Measurements from ENCODE around the gene DUSP22.

The DUSP22 gene

GRCh38 chr6:315921-316752 is 23.9 kb downstream of the DUSP22 start:
- Histone ChIP-seq H3K79me2 (ENCODE audit: low read length) (peaks cover 78% of the 10 kb centered on the region), H3K9ac (ENCODE audit: low read length) (peak overlapping the region; percentile 43; the same call in 1 of the 2 replicates), H3K27ac (ENCODE audit: low read length) (peak overlapping the region; percentile 72), H3K36me3 (replicated peaks; ENCODE audit: low read depth, low read length) (peaks cover 71% of the 10 kb centered on the region), H3K27me3 (ENCODE audit: low read depth, low read length) (peaks cover 25% of the 10 kb centered on the region), H3K9me3 (ENCODE audit: insufficient read depth, low read length) (no peaks in the 10 kb centered on the region), H4K20me1 (ENCODE audit: insufficient read depth, low read length) (peaks cover 89% of the 10 kb centered on the region), H2AFZ (ENCODE audit: low read depth, low read length) (no peak overlapping the region), H3K4me3 (ENCODE audit: low read length) (peak overlapping the region; percentile 47), H3K4me1 (ENCODE audit: low read length) (peaks cover 93% of the 10 kb centered on the region), H3K4me2 (ENCODE audit: low read length) (peak overlapping the region; percentile 65)
- no peak for TF ChIP-seq EZH2phosphoT487 (IDR thresholded peaks at IDR 0.05; ENCODE audit: low read depth)
- TF ChIP-seq CTCF (IDR thresholded peaks at IDR 0.05; ENCODE audit: low read depth, low read length), result no peak

- Histone ChIP-seq H3K27ac (ENCODE audit: low read length) (peak overlapping the region; percentile 72), H3K27me3 (ENCODE audit: low read depth, low read length) (peaks cover 30% of the 10 kb centered on the region), H3K4me3 (ENCODE audit: low read length) (peak overlapping the region; percentile 1; the same call in 1 of the 2 replicates), H3K4me1 (ENCODE audit: low read length) (peaks cover 97% of the 10 kb centered on the region), H3K9me3 (ENCODE audit: insufficient read depth, low read length) (no peaks in the 10 kb centered on the region), H2AFZ (ENCODE audit: low read depth, low read length) (no peak overlapping the region), H4K20me1 (ENCODE audit: insufficient read depth, low read length) (peaks cover 92% of the 10 kb centered on the region), H3K9ac (ENCODE audit: low read length) (peak overlapping the region; percentile 23; the same call in 1 of the 2 replicates), H3K4me2 (ENCODE audit: low read length) (peak overlapping the region; percentile 65), H3K79me2 (ENCODE audit: low read length) (peaks cover 80% of the 10 kb centered on the region), H3K36me3 (replicated peaks; ENCODE audit: low read depth, low read length) (peaks cover 72% of the 10 kb centered on the region)
- TF ChIP-seq EZH2phosphoT487 (IDR thresholded peaks at IDR 0.05; ENCODE audit: low read depth), result no peak
- TF ChIP-seq CTCF (IDR thresholded peaks at IDR 0.05; ENCODE audit: low read depth, low read length), result no peak
Measured at GRCh38 chr6:316753-317038, 24.4 kb downstream of the DUSP22 start.

- Histone ChIP-seq H3K79me2 (ENCODE audit: low read length) (peaks cover 80% of the 10 kb centered on the region), H4K20me1 (ENCODE audit: insufficient read depth, low read length) (peaks cover 92% of the 10 kb centered on the region), H3K27me3 (ENCODE audit: low read depth, low read length) (peaks cover 33% of the 10 kb centered on the region), H3K4me3 (ENCODE audit: low read length) (peak overlapping the region; percentile 1; the same call in 1 of the 2 replicates), H3K36me3 (replicated peaks; ENCODE audit: low read depth, low read length) (peaks cover 72% of the 10 kb centered on the region), H3K4me2 (ENCODE audit: low read length) (peak overlapping the region; percentile 65), H3K4me1 (ENCODE audit: low read length) (peaks cover 97% of the 10 kb centered on the region), H3K9me3 (ENCODE audit: insufficient read depth, low read length) (no peaks in the 10 kb centered on the region), H3K27ac (ENCODE audit: low read length) (peak overlapping the region; percentile 72), H2AFZ (ENCODE audit: low read depth, low read length) (no peak overlapping the region), H3K9ac (ENCODE audit: low read length) (peak overlapping the region; percentile 23; the same call in 1 of the 2 replicates)
- no peak for TF ChIP-seq CTCF (IDR thresholded peaks at IDR 0.05; ENCODE audit: low read depth, low read length)
- TF ChIP-seq EZH2phosphoT487 (IDR thresholded peaks at IDR 0.05; ENCODE audit: low read depth), result no peak
Measured at GRCh38 chr6:317060-317447, 24.8 kb downstream of the DUSP22 start.

GRCh38 chr6:317448-318144 is 25.3 kb downstream of the DUSP22 start:
- H3K9me3 ChIP-seq (ENCODE audit: insufficient read depth, low read length), result no peaks in the 10 kb centered on the region
- peaks cover 70% of the 10 kb centered on the region for H3K36me3 ChIP-seq (replicated peaks; ENCODE audit: low read depth, low read length)
- H3K4me3 ChIP-seq (ENCODE audit: low read length), result peak overlapping the region; percentile 1
- peak overlapping the region; percentile 72 for H3K27ac ChIP-seq (ENCODE audit: low read length)
- peaks cover 81% of the 10 kb centered on the region for H3K79me2 ChIP-seq (ENCODE audit: low read length)
- no peak for TF ChIP-seq EZH2phosphoT487 (IDR thresholded peaks at IDR 0.05; ENCODE audit: low read depth)
- no peak for TF ChIP-seq CTCF (IDR thresholded peaks at IDR 0.05; ENCODE audit: low read depth, low read length)
- peak overlapping the region; percentile 65 for H3K4me2 ChIP-seq (ENCODE audit: low read length)
- H3K9ac ChIP-seq (ENCODE audit: low read length), result peak overlapping the region; percentile 23; the same call in 1 of the 2 replicates
- no peak overlapping the region for H2AFZ ChIP-seq (ENCODE audit: low read depth, low read length)
- peaks cover 92% of the 10 kb centered on the region for H4K20me1 ChIP-seq (ENCODE audit: insufficient read depth, low read length)
- peaks cover 97% of the 10 kb centered on the region for H3K4me1 ChIP-seq (ENCODE audit: low read length)
- H3K27me3 ChIP-seq (ENCODE audit: low read depth, low read length), result peaks cover 38% of the 10 kb centered on the region
